Keratinocyte (primary cell): ENCODE results near the gene CTTN. TPM values are rescaled to one million over a fixed set of nuclear protein-coding genes. Genes with fewer than 3 reads are reported as not detected.

Source experiments
- DNase-seq: peaks from one replicate; pipeline ENCODE4 v3.0.0-alpha.2; 2011; ENCODE audit warnings: low read depth, missing footprints, low spot score
- FAIRE-seq: peaks from 2 replicates; lab custom pipeline; 2011; peaks lifted over from hg19 to GRCh38; lab: Jason Lieb, UNC
- H2AFZ ChIP-seq: 2 replicates; pipeline ENCODE4 v1.6.0; 2012; ENCODE audit warnings: low read length, control low read depth, inconsistent platforms; ENCODE audit not compliant: control insufficient read depth
- H3K27ac ChIP-seq: 2 replicates; pipeline ENCODE4 v1.5.1; 2011; ENCODE audit warnings: low read length; ENCODE audit not compliant: control insufficient read depth, insufficient read depth
- H3K27me3 ChIP-seq: 3 replicates; pipeline ENCODE4 v1.6.0; 2011; ENCODE audit warnings: low read length; ENCODE audit not compliant: control insufficient read depth, insufficient read depth; ENCODE audit errors: extremely low read depth
- H3K36me3 ChIP-seq, 2 experiments: 2 replicates in 1 of 2; 3 replicates in 1 of 2; pipeline ENCODE4 v1.5.1; 2011; ENCODE audit warnings: low read length in 2 of 2, mild to moderate bottlenecking in 1 of 2; ENCODE audit not compliant: control insufficient read depth in 2 of 2, insufficient read depth in 2 of 2; ENCODE audit errors: extremely low read depth in 1 of 2
- H3K4me1 ChIP-seq: 3 replicates; pipeline ENCODE4 v1.5.1; 2011; ENCODE audit warnings: low read length; ENCODE audit not compliant: control insufficient read depth, insufficient read depth; ENCODE audit errors: extremely low read depth
- H3K4me2 ChIP-seq: 3 replicates; pipeline ENCODE4 v1.6.0; 2011; ENCODE audit warnings: low read depth, low read length; ENCODE audit not compliant: control insufficient read depth, insufficient read depth; ENCODE audit errors: extremely low read depth
- H3K4me3 ChIP-seq, 3 experiments: fragments of 200-600 bp in 1 of 3; sonication (generic) in 1 of 3; 2 replicates in 2 of 3; 3 replicates in 1 of 3; pipeline ENCODE4 v1.5.1; 2011 to 2016; ENCODE audit warnings: low read length in 3 of 3, mild to moderate bottlenecking in 3 of 3, control low read depth in 2 of 3, inconsistent platforms in 1 of 3, low read depth in 1 of 3, mixed read lengths in 1 of 3, mixed run types in 1 of 3, moderate library complexity in 1 of 3; ENCODE audit not compliant: control insufficient read depth in 2 of 3, insufficient read depth in 2 of 3; ENCODE audit errors: extremely low read depth in 1 of 3
- H3K79me2 ChIP-seq: 2 replicates; pipeline ENCODE4 v1.6.0; 2012; ENCODE audit warnings: low read length; ENCODE audit not compliant: control insufficient read depth, insufficient read depth
- H3K9ac ChIP-seq: 3 replicates; pipeline ENCODE4 v1.6.0; 2011; ENCODE audit warnings: low read length; ENCODE audit not compliant: control insufficient read depth, insufficient read depth; ENCODE audit errors: extremely low read depth
- H3K9me1 ChIP-seq: 3 replicates; pipeline ENCODE4 v1.6.0; 2011; ENCODE audit warnings: low read length; ENCODE audit not compliant: control insufficient read depth, insufficient read depth; ENCODE audit errors: extremely low read depth
- H3K9me3 ChIP-seq: 2 replicates; pipeline ENCODE4 v1.5.1; 2012; ENCODE audit warnings: low read depth, low read length; ENCODE audit not compliant: control insufficient read depth
- H4K20me1 ChIP-seq: 3 replicates; pipeline ENCODE4 v1.6.0; 2011; ENCODE audit warnings: low read length; ENCODE audit not compliant: control insufficient read depth, insufficient read depth; ENCODE audit errors: extremely low read depth
- EZH2 ChIP-seq: IDR thresholded peaks from one replicate; pipeline ENCODE4 v1.6.1; 2012; ENCODE audit warnings: inconsistent platforms, mild to moderate bottlenecking, low read length, moderate library complexity
- dilution Hi-C: fragments of 300-500 bp; cut with MboI; formaldehyde crosslinking; loops from one replicate; pipeline ENCODE4 v1.7.0; 2020; ENCODE audit warnings: low sequenced_read_pairs; ENCODE audit not compliant: extremely low pct_ligation_motif_present
- polyA plus RNA-seq, 5 experiments: library from polyadenylated mRNA; depleted of rRNA in 3 of 5; stranded (reverse) in 3 of 5; stranded (forward) in 1 of 5; unstranded in 1 of 5; fragments of >200 nt; gene quantifications; 1 replicate in 1 of 5; 2 replicates in 3 of 5; 3 replicates in 1 of 5; pipeline versions ENCODE4 v1.2.1 to v1.2.3, GENCODE V29; 2011 to 2012; ENCODE audit warnings: missing spikeins in 2 of 5, low read depth in 1 of 5, low replicate concordance in 1 of 5
- TF ChIP-seq, protein P1 (sequence below), 3 experiments: IDR thresholded peaks in 1 of 3; conservative IDR thresholded peaks in 1 of 3; optimal IDR thresholded peaks in 1 of 3; 2 replicates in 2 of 3; 3 replicates in 1 of 3; pipeline versions ENCODE3 to v1.5.1; 2011; ENCODE audit warnings: low read length in 3 of 3, mild to moderate bottlenecking in 3 of 3, moderate library complexity in 2 of 3, control low read depth in 1 of 3, inconsistent platforms in 1 of 3; ENCODE audit not compliant: insufficient read depth in 2 of 3; ENCODE audit errors: extremely low read depth in 1 of 3

The CTTN gene
- polyA plus RNA-seq, 1 donor (not counting 4 experiments of a cell fraction or from before 2014, with no cell fraction given): 184 TPM

DNA sequence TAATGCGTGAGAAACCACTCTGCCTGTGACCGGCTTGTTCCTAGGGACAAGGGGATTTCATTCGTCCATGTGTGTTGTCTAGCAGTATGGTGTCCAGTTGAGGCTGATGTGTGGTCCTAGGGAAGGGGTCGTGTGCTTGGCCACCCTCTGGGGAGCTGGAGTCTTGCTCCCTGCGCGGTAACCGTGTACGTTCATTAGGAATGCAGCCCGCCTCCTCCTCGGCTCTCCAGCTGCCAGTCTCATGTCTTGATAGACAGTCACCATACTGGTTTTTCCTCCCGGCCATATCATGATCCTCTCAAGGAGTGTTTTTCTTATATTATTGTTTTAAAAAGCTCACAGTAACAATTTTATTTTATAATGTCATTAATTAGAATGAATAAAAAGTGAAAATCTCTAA, 5.9 kb downstream of the CTTN start:
- TF ChIP-seq, protein P1, sequence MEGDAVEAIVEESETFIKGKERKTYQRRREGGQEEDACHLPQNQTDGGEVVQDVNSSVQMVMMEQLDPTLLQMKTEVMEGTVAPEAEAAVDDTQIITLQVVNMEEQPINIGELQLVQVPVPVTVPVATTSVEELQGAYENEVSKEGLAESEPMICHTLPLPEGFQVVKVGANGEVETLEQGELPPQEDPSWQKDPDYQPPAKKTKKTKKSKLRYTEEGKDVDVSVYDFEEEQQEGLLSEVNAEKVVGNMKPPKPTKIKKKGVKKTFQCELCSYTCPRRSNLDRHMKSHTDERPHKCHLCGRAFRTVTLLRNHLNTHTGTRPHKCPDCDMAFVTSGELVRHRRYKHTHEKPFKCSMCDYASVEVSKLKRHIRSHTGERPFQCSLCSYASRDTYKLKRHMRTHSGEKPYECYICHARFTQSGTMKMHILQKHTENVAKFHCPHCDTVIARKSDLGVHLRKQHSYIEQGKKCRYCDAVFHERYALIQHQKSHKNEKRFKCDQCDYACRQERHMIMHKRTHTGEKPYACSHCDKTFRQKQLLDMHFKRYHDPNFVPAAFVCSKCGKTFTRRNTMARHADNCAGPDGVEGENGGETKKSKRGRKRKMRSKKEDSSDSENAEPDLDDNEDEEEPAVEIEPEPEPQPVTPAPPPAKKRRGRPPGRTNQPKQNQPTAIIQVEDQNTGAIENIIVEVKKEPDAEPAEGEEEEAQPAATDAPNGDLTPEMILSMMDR (optimal IDR thresholded peaks at IDR 0.05 in 1 of 3, IDR thresholded peaks at IDR 0.05 in 1 of 3, conservative IDR thresholded peaks at IDR 0.05 in 1 of 3; ENCODE audit: extremely low read depth in 1 of 3, insufficient read depth in 2 of 3, low read length in 3 of 3): no peak
- no peak for TF ChIP-seq EZH2
- H3K27ac ChIP-seq: no peak overlapping the region
- dilution Hi-C loops: no loop called here
- H4K20me1 ChIP-seq: peaks cover 51% of the 10 kb centered on the region
- FAIRE-seq (no peak), DNase-seq (no peak)
- H3K9me3 ChIP-seq: no peaks in the 10 kb centered on the region
- H3K9me1 ChIP-seq: peaks cover 14% of the 10 kb centered on the region
- H3K9ac ChIP-seq: no peak overlapping the region
- H3K4me1 ChIP-seq: peaks cover 17% of the 10 kb centered on the region
- no peak overlapping the region for H3K4me3 ChIP-seq
- peaks cover 85% of the 10 kb centered on the region for H3K79me2 ChIP-seq
- peaks cover 41 to 44% of the 10 kb centered on the region in 2 experiments for H3K36me3 ChIP-seq
- no peak overlapping the region for H3K4me2 ChIP-seq
- no peaks in the 10 kb centered on the region for H3K27me3 ChIP-seq
- no peak overlapping the region for H2AFZ ChIP-seq

GRCh38 chr11:70405679-70406395, 7.5 kb downstream of the CTTN start:
- H4K20me1 ChIP-seq: peaks cover 44% of the 10 kb centered on the region
- FAIRE-seq: no peak

More at GRCh38 chr11:70405679-70406395, 7.5 kb downstream of the CTTN start:
- H2AFZ ChIP-seq: no peak overlapping the region
- no peak overlapping the region for H3K4me3 ChIP-seq
- H3K27ac ChIP-seq: no peak overlapping the region
- peaks cover 4% of the 10 kb centered on the region for H3K9me1 ChIP-seq
- peaks cover 50 to 53% of the 10 kb centered on the region in 2 experiments for H3K36me3 ChIP-seq
- no peak overlapping the region for H3K4me2 ChIP-seq
- no peaks in the 10 kb centered on the region for H3K27me3 ChIP-seq
- H3K9me3 ChIP-seq: no peaks in the 10 kb centered on the region
- DNase-seq: no peak
- peaks cover 82% of the 10 kb centered on the region for H3K79me2 ChIP-seq
- TF ChIP-seq EZH2: no peak
- dilution Hi-C loops: no loop called here
- H3K4me1 ChIP-seq: peaks cover 7% of the 10 kb centered on the region
- no peak overlapping the region for H3K9ac ChIP-seq
